OCI-LY7 (cell line): ENCODE measurements around the gene MIAT. TPM values are rescaled to one million over a fixed set of nuclear protein-coding genes. Genes with fewer than 3 reads are reported as not detected.

ENCODE experiments used
- BruUV-seq: library from RNA; stranded (reverse); fragments of 400-500 nt; replicated peaks from 2 replicates; lab custom pipeline; 2021; lab: Mats Ljungman, UMichigan
- CTCF ChIA-PET: fragments of 300-600 bp; sonication (Branson Sonifier 250); formaldehyde crosslinking; loops from one replicate; lab custom pipeline; 2022; ENCODE audit warnings: antibody characterized with exemption; ENCODE audit not compliant: unreplicated experiment; lab: Charles Lee
- POLR2A ChIA-PET: fragments of 300-600 bp; sonication (Branson Sonifier 250); formaldehyde crosslinking; loops from one replicate; lab custom pipeline; 2022; ENCODE audit warnings: antibody characterized with exemption; lab: Charles Lee
- DNase-seq: peaks from one replicate; pipeline ENCODE4 v3.0.0-alpha.2; 2015; ENCODE audit warnings: low spot score
- H2AFZ ChIP-seq: fragments of 200-600 bp; sonication (generic), shearing (Covaris generic); 2 replicates; pipeline ENCODE4 v1.6.1; 2014; ENCODE audit warnings: mild to moderate bottlenecking, antibody characterized with exemption, low read length, moderate library complexity
- H3K27ac ChIP-seq: fragments of 200-600 bp; sonication (generic); 2 replicates; pipeline ENCODE4 v1.5.1; 2014; ENCODE audit warnings: mixed run types, low read depth, mild to moderate bottlenecking, moderate library complexity, low read length, inconsistent platforms; ENCODE audit not compliant: poor library complexity, severe bottlenecking
- H3K36me3 ChIP-seq: fragments of 200-600 bp; sonication (generic); 2 replicates; pipeline ENCODE4 v1.6.1; 2014; ENCODE audit warnings: mild to moderate bottlenecking, antibody characterized with exemption, low read length, moderate library complexity, mixed read lengths; ENCODE audit not compliant: insufficient read depth
- H3K4me1 ChIP-seq: fragments of 200-600 bp; sonication (generic); 2 replicates; pipeline ENCODE4 v1.5.1; 2014; ENCODE audit warnings: mild to moderate bottlenecking, low read length; ENCODE audit not compliant: insufficient read depth, poor library complexity, severe bottlenecking
- H3K4me2 ChIP-seq: fragments of 200-600 bp; sonication (generic); 2 replicates; pipeline ENCODE4 v1.6.1; 2014; ENCODE audit warnings: mild to moderate bottlenecking, low read length
- H3K4me3 ChIP-seq: fragments of 200-600 bp; sonication (generic); 2 replicates; pipeline ENCODE4 v1.5.1; 2014; ENCODE audit warnings: mild to moderate bottlenecking, low read depth, low read length; ENCODE audit not compliant: poor library complexity, severe bottlenecking
- H3K79me2 ChIP-seq: fragments of 200-600 bp; sonication (generic); 2 replicates; pipeline ENCODE4 v1.6.1; 2016; ENCODE audit warnings: low read depth, mild to moderate bottlenecking, low read length, moderate library complexity, mixed read lengths; ENCODE audit not compliant: insufficient read depth
- H3K9me2 ChIP-seq: fragments of 200-600 bp; sonication (generic); 2 replicates; pipeline ENCODE4 v1.6.1; 2016; ENCODE audit warnings: mild to moderate bottlenecking, low read length, mixed read lengths; ENCODE audit not compliant: insufficient read depth
- H3K9me3 ChIP-seq: fragments of 200-600 bp; sonication (generic); 2 replicates; pipeline ENCODE4 v1.6.1; 2014; ENCODE audit warnings: mild to moderate bottlenecking, mixed run types, low read length, mixed read lengths
- H4K20me1 ChIP-seq: fragments of 200-600 bp; sonication (generic); 2 replicates; pipeline ENCODE4 v1.6.1; 2014; ENCODE audit warnings: mild to moderate bottlenecking, antibody characterized with exemption, low read length, moderate library complexity, mixed read lengths; ENCODE audit not compliant: insufficient read depth
- CTCF ChIP-seq: fragments of 200-600 bp; sonication (generic); conservative IDR thresholded peaks from 2 replicates; pipeline ENCODE4 v1.5.1; 2014; ENCODE audit warnings: mild to moderate bottlenecking, antibody characterized with exemption, low read length, moderate library complexity, mixed read lengths
- EZH2phosphoT487 ChIP-seq: fragments of 200-600 bp; sonication (generic); IDR thresholded peaks from 2 replicates; pipeline ENCODE4 v1.6.1; 2018; ENCODE audit warnings: low read depth, borderline replicate concordance, mild to moderate bottlenecking, mixed run types, antibody characterized with exemption, low read length, moderate library complexity, mixed read lengths
- intact Hi-C: fragments of 100-400 bp; cut with micrococcal nuclease; formaldehyde crosslinking; loops from one replicate; pipeline ENCODE4 v1.10.0; 2022; ENCODE audit not compliant: unreplicated experiment
- total RNA-seq, 2 experiments: library from RNA; depleted of rRNA in 1 of 2; stranded (reverse); fragments of >200 nt in 1 of 2; shearing (Covaris generic) in 1 of 2; gene quantifications; 2 replicates each; pipeline ENCODE4 v1.2.3, GENCODE V29; 2014 to 2022

Gene MIAT
- total RNA-seq, 2 experiments from 2014 or later, result 4.1 to 8.7 TPM

- Histone ChIP-seq H3K9me2 (no peaks in the 10 kb centered on the region), H3K36me3 (no peaks in the 10 kb centered on the region), H3K79me2 (peaks cover 8% of the 10 kb centered on the region; the same call in 1 of the 2 replicates), H2AFZ (no peak overlapping the region), H3K4me1 (peaks cover 83% of the 10 kb centered on the region), H3K4me3 (no peak overlapping the region), H4K20me1 (no peaks in the 10 kb centered on the region), H3K4me2 (0 out of 2 replicates have a peak overlapping the region, but pooled peaks have one; percentile 3), H3K27ac (no peak overlapping the region), H3K9me3 (no peaks in the 10 kb centered on the region)
- ChIA-PET POLR2A (no interaction called here), CTCF (no interaction called here)
- TF ChIP-seq CTCF (peak; percentile 76), EZH2phosphoT487 (no peak)
- intact Hi-C loops, result no loop called here
- no TSS peak for BruUV-seq
- peak; percentile 59 for DNase-seq
Measured at GRCh38 chr22:26669060-26669481, 11.7 kb downstream of the MIAT start.

- ChIA-PET POLR2A (interaction anchor here (0.6 to 5.7 kb wide), 4 partner anchors 8 to 89 kb away, joined by 3 to 61 read pairs (median 4); no protein-coding TSS in a partner anchor), CTCF (no interaction called here)
- Histone ChIP-seq H4K20me1 (no peaks in the 10 kb centered on the region), H3K9me2 (no peaks in the 10 kb centered on the region), H3K9me3 (no peaks in the 10 kb centered on the region), H3K27ac (peak overlapping the region; percentile 97), H3K4me3 (peak overlapping the region; percentile 82), H3K4me2 (peak overlapping the region; percentile 85), H3K79me2 (peaks cover 22% of the 10 kb centered on the region), H2AFZ (peak overlapping the region; percentile 39; the same call in 1 of the 2 replicates), H3K4me1 (peaks cover 83% of the 10 kb centered on the region), H3K36me3 (peaks cover 2% of the 10 kb centered on the region; the same call in 1 of the 2 replicates)
- no peak for TF ChIP-seq EZH2phosphoT487
- no peak for TF ChIP-seq CTCF
- intact Hi-C loops, result loop anchor here (10.0 kb wide), 3 partner anchors 306 to 1334 kb away; no protein-coding TSS in a partner anchor
- DNase-seq, result no peak
- BruUV-seq, result no TSS peak
Measured at GRCh38 chr22:26670459-26670858, 13.1 kb downstream of the MIAT start.

- TF ChIP-seq CTCF (no peak), EZH2phosphoT487 (no peak)
- peak overlapping the region; percentile 97 for H3K27ac ChIP-seq
- H3K4me2 ChIP-seq, result peak overlapping the region; percentile 85
- intact Hi-C loops, result loop anchor here (2.0 to 10.0 kb wide), 5 partner anchors 191 to 1333 kb away; partner anchors contain the start of gene ASPHD2
- H3K4me1 ChIP-seq, result peaks cover 80% of the 10 kb centered on the region
- H3K9me2 ChIP-seq, result no peaks in the 10 kb centered on the region
- peak overlapping the region; percentile 82 for H3K4me3 ChIP-seq
- H3K36me3 ChIP-seq, result peaks cover 11% of the 10 kb centered on the region; the same call in 1 of the 2 replicates
- no TSS peak for BruUV-seq
- no peaks in the 10 kb centered on the region for H3K9me3 ChIP-seq
- ChIA-PET POLR2A (interaction anchor here (0.6 to 5.7 kb wide), 5 partner anchors 9 to 191 kb away, joined by 3 to 61 read pairs (median 4); no protein-coding TSS in a partner anchor), CTCF (no interaction called here)
- peak; percentile 86 for DNase-seq
- H4K20me1 ChIP-seq, result no peaks in the 10 kb centered on the region
- H2AFZ ChIP-seq, result peak overlapping the region; percentile 39; the same call in 1 of the 2 replicates
- H3K79me2 ChIP-seq, result peaks cover 32% of the 10 kb centered on the region
Measured at GRCh38 chr22:26671317-26672059, 14.1 kb downstream of the MIAT start.
